Measurements from ENCODE around the gene SSBP4.

DNA sequence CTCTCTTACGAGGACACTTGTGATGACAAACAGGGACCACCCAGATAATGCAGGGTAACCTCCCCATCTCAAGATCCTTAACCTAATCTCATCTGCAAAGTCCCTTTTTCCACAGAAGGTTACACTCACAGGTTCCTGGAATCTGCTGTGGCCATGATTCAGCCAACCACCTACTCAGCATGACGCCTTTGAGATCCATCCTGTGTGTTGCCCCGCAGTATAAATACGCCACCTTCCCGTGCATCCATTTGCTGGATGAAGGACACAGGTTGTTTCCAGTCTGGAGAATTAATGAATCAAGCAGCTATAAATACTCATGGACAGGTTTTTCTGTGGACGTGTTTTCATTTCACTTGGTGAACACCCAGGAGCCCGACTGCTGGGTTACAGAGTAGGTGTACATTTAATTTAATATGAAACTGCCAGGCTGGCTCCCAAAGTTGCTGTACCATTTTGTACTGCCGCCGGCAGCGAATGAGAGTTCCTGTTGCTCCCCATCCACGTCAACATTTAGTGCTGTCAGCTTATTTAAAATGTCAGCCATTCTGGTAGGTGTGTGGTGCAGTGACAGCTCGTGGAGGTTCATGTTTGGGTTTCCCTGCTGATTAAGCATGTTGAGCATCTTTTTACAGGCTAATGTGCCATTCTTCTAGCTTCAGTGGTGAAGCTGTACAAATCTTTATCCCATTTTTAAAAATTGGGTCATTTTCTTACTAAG, 62.5 kb downstream of the SSBP4 start:
- TF ChIP-seq, protein P1, sequence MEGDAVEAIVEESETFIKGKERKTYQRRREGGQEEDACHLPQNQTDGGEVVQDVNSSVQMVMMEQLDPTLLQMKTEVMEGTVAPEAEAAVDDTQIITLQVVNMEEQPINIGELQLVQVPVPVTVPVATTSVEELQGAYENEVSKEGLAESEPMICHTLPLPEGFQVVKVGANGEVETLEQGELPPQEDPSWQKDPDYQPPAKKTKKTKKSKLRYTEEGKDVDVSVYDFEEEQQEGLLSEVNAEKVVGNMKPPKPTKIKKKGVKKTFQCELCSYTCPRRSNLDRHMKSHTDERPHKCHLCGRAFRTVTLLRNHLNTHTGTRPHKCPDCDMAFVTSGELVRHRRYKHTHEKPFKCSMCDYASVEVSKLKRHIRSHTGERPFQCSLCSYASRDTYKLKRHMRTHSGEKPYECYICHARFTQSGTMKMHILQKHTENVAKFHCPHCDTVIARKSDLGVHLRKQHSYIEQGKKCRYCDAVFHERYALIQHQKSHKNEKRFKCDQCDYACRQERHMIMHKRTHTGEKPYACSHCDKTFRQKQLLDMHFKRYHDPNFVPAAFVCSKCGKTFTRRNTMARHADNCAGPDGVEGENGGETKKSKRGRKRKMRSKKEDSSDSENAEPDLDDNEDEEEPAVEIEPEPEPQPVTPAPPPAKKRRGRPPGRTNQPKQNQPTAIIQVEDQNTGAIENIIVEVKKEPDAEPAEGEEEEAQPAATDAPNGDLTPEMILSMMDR (conservative IDR thresholded peaks at IDR 0.05; ENCODE audit: low read depth, low read length): no peak
- TF ChIP-seq EZH2 (IDR thresholded peaks at IDR 0.05; ENCODE audit: low read length, unreplicated experiment): no peak

Measured in PC-3 (cell line).